LHCN-M2 (cell line): ENCODE results near the gene MAZ. TPM values are rescaled to one million over a fixed set of nuclear protein-coding genes. Genes with fewer than 3 reads are reported as not detected.

Source experiments
- DNase-seq: peaks from one replicate; pipeline ENCODE4 v3.0.0-alpha.2; 2012; ENCODE audit warnings: low read depth
- total RNA-seq: library from RNA; depleted of rRNA; stranded (reverse); fragments of >200 nt; gene quantifications from 2 replicates; pipeline ENCODE4 v1.2.3, GENCODE V29; 2014

MAZ gene
- total RNA-seq, 1 experiment from 2014 or later: 126 TPM

- DNase-seq: no peak
These were observed 2.9 kb downstream of the MAZ start for GRCh38 chr16:29809031-29809747.

GRCh38 chr16:29809850-29810698 is 3.7 kb downstream of the MAZ start:
- DNase-seq: no peak

- DNase-seq: no peak
These were observed 4.4 kb downstream of the MAZ start for GRCh38 chr16:29810699-29811169.

- DNase-seq: peak; percentile 97
These were observed 5.0 kb downstream of the MAZ start for GRCh38 chr16:29811170-29811895.

DNA sequence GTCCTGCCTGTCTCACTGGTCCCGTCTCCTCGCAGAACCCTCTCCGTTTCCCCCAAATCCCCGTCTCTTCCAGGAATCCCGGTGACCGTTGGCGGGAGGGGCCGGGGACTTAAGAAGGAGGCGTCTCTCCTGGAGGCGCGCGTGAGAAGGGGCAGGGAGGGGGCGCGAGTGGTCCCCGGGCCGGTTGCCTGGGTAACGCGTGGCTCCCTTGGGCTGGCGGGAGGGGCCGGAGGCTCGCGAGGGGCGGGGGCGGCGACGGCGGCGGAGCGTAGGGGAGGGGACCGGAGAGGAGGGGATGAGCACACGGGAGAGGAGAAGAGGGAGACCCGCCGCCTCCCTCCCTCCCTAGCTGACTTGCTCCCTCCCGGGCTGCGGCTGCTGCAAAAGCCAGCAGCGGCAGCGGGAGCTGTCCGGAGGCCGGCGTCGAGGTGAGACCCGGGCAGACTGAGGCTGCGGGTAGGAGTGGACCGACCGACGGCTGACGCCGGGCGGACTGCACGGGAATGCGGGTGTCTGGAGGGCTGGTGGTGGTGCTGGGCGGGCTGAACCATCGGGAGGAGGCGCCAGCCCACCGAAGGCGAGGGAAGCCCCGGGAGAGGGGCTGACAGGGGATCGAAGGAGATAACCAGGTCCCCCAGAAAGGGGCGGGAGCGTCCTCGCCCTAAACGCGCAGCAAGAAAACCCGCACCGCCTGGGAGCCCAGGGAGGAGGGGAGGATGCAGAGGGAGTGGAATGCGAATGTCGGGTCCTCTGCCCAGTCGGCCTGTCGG is 5.8 kb downstream of the MAZ start, which contains the start of gene PRRT2:
TSS of gene PRRT2 (plus strand) at position 298 of the 770 bp plus-strand sequence. CDS start 862 bp downstream, outside the sequence.
- peak; percentile 37 for DNase-seq

- no peak for DNase-seq
These were observed 6.7 kb downstream of the MAZ start for GRCh38 chr16:29812754-29813643.

- no peak for DNase-seq
These were observed 7.6 kb downstream of the MAZ start for GRCh38 chr16:29813644-29814562.

- no peak for DNase-seq
These were observed 8.3 kb downstream of the MAZ start for GRCh38 chr16:29814592-29814991.

GRCh38 chr16:29815032-29815721 is 8.8 kb downstream of the MAZ start:
- no peak for DNase-seq

GRCh38 chr16:29815793-29816693 is 9.7 kb downstream of the MAZ start, which contains the start of gene PAGR1:
PAGR1 (plus strand) TSS chr16:29816152; CDS start chr16:29816526, 374 bp downstream.
- DNase-seq: peak; percentile 99

DNA sequence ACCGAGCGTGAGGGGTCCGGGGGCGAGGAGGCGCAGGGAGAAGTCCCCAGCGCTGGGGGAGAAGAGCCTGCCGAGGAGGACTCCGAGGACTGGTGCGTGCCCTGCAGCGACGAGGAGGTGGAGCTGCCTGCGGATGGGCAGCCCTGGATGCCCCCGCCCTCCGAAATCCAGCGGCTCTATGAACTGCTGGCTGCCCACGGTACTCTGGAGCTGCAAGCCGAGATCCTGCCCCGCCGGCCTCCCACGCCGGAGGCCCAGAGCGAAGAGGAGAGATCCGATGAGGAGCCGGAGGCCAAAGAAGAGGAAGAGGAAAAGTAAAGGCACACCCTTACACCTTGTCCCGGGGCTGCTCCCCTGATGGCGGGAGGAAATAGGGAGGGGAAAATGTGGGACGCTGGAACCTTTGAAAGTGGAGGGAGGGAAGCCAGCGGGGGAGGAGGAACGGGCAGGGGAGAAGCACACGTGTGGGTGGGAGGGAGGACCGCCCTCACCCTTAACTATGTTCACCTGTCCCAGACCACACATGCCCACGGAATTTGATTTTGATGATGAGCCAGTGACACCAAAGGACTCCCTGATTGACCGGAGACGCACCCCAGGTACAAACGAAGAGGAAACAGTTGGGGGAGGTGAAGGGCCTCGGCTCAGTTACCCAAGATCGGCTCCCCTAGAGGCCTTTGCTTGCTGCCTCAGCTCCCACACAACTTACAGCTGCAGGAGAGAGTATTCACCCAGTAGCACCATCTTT is 10.5 kb downstream of the MAZ start:
- peak; percentile 62 for DNase-seq

GRCh38 chr16:29818082-29818481 is 11.8 kb downstream of the MAZ start:
- no peak for DNase-seq

DNA sequence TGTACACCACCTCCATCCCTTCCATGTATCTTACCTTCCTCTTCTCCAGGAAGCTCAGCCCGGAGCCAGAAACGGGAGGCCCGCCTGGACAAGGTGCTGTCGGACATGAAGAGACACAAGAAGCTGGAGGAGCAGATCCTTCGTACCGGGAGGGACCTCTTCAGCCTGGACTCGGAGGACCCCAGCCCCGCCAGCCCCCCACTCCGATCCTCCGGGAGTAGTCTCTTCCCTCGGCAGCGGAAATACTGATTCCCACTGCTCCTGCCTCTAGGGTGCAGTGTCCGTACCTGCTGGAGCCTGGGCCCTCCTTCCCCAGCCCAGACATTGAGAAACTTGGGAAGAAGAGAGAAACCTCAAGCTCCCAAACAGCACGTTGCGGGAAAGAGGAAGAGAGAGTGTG is 13.2 kb downstream of the MAZ start:
- DNase-seq: no peak

DNA sequence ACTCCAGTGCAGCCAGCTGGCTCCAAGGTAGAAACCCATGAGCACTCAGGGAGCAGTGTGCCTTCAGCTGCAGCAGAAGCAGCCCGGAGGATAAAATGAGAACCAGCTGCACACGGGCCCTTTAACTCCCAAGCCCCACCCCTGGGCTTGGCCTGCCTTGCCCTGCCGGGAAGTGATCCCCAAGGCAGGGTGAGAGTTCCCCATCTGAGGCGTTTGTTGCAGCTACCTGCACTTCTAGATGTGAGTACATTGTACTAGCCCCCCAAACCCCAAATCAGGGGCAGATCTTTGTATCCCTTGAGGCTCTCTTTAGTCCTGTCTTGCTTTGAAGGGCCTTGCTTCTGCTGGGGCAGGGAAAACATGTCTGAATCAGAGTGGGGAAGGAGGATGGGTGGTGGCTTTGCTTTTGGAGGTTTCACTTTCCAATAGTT is 14.0 kb downstream of the MAZ start, which contains the start of gene MVP:
TSS of gene MVP (plus strand) at position 192 of the 431 bp plus-strand sequence. CDS start 10,088 bp downstream, outside the sequence.
- peak; percentile 61 for DNase-seq

- peak; percentile 43 for DNase-seq
These were observed 14.7 kb downstream of the MAZ start for GRCh38 chr16:29820730-29821642.
